NCI-H2171 treated with DMSO at 0.1 percent for 48 hours (cell line): ENCODE results near the gene CACNA1C.
A peak's percentile ranks its signal among the peaks of the same experiment; 100 is the strongest.

Source experiments
- DNase-seq: peaks from one replicate; lab custom pipeline; 2025; lab: John Stamatoyannopoulos, UW

CACNA1C gene

GRCh38 chr12:2035431-2036055 is 17.2 kb upstream of the CACNA1C start:
- peak; percentile 91 for DNase-seq

DNA sequence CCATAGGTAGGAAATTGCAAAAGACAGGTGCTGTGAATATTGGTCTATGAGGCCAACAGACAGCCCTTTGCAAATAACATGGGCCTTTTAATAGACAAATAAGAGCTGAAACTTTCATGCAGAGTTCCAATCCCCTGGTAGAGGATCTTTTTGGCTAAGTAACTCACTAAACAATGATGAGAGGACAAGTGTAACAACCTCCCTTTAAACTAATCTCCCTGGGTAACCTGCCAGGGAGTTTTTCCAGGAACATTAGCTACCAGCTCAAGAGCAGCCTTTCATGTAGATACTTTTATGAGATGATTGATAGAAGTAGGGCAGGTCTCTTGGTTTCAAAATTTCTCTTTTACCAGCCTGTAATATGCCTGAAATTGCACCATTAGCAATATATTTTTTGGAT is 13.8 kb upstream of the CACNA1C start:
- DNase-seq: no peak

DNA sequence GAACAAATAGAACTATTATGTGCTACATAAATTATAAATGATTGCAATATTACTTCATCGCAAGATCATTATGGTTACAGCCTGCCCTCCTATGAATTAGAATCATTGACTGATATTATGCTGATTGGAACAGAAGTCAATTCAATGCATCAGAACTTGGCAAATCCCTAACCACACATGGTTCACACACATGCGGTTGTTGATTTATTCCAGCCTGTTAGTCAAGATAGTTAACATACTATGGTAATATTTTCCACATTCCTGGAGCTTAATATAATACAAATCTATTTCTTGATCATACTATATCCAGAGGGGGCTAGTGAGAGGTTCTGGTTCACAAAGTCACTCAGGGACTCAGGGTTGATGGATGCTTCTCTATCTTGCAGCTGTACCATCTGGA is 9.7 kb upstream of the CACNA1C start:
- no peak for DNase-seq

GRCh38 chr12:2044165-2044564 is 8.6 kb upstream of the CACNA1C start:
- DNase-seq: no peak

DNA sequence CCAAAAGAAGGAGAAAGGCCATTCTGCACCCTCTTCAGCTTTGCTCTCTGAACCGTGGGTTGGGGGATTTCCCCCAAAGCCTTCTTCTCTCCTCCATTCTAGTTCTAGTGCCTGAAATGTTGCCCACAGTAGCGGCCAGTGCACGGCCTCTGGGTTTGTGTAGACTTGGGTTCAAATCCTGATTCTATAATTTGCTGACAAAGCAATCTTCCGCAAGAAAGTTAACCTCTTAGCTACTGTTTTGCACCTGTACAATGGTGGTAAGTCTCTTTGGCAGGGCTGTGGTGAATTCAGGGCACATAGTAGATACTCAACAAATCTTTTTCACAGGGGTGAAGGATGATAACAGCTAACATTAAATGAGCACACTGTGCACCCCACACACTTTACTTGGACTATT is 5.8 kb upstream of the CACNA1C start:
- no peak for DNase-seq

DNA sequence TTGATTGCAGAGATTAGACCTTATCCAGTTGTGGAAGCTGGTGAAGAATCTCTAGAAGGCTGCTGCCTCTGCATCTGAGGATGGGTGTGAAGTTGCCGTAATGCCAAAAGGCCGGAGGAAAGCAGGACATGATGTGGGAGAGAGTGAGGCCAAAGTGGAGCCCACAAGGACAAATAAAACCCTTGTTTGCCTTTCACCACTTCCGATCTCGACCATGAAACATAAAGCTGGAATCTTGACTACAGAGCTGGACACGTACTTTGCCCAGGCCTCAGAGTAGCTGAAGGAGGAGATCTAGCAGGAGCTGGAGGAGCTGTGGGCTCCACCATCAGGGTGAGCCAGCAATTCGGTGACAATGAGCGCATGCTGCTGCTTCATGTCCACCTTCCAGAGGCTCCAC is 5.0 kb upstream of the CACNA1C start:
- DNase-seq: no peak

GRCh38 chr12:2049604-2050540 is 2.9 kb upstream of the CACNA1C start:
- DNase-seq: no peak

DNA sequence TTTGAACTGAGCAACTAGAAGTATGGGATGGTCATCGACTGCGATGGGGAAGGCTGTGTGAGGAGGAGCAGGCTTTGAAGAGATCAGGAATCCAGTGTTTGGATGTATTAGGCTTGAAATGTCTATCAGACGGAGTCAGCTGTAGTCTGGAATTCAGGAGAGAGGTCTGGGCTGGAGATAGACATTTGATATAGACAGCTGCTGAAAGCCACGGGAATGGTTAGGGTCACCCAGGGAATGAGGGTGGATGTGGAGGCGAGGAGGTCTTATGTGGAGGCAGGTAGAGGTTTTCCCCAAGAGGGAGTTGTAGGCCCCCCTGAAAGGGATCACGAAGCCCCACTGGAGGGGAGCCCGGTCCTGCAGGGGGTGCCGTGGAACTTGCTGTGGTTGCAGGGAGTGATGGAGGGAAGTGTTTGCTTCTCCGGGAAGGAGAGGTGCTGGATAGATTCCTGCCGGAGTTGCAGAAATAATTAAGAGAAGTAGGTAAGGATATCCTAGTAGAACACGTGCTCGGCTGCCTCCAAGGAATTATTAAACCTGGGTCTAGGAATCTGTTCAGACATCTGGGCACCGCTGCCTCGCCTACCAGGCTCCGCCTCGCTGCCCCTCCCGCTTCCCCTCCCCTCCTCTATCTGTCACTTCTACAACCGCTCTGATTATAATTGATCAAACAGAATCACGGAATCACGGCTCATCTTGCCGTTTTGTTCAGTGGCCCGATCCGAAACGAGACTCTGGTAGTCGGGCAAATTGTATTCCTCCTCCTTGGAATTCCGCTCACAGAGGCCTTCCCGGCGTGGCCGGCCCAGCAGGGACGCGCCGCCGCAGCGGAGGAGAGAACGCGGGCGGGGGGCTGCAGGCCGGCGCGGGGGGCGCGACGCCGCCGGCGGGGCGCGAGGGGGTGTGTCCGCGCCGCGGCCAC is 826 bp upstream of the CACNA1C start:
- DNase-seq: peak; percentile 95

- DNase-seq: peak; percentile 54
These were observed 904 bp downstream of the CACNA1C start for GRCh38 chr12:2053691-2054090.

DNA sequence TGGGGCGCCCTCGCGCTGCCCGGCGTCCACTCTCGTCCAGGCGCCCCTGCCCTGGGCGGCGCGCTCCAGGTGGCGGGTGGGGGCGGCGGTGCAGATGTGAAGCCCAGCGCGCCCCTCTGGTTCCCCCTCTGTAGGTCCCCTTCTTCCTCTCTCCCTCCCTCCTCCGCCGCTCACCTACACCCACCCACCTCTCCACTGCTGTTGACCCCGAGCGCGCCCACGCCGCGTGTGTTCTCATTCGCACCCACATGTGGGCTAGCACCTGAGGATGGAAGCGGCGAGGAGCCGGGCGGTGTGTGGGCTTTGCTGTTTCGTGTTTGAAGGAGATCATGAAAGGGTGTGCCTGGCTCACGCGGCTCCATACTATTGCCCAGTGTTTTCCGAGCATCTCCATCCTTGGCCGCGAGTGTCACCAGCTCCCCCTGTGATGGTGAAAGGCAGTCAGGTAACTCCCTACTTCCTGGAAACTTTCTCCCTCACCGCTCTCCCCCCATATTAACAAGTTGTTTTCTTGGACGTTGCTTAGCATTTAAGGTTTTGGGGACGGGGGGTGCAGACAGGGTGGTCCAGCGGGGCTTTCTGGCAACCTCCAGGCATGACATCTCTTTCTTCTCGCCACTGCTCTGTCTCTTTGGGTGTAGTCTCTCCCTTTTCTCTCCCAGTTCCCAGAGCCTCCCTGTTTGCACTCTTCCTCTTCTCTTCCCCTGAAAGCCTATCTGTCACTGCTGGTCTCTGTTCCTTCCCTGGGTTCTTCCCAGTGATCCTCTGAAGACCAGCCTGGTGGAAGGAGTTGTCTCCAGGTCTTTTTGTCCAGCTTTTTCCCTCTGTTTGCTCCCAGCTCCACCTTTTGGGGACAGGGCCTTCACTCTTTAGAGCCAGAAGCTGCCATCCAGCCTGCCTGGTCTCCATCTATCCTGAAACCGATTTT is 1.6 kb downstream of the CACNA1C start:
- DNase-seq: peak; percentile 84

DNA sequence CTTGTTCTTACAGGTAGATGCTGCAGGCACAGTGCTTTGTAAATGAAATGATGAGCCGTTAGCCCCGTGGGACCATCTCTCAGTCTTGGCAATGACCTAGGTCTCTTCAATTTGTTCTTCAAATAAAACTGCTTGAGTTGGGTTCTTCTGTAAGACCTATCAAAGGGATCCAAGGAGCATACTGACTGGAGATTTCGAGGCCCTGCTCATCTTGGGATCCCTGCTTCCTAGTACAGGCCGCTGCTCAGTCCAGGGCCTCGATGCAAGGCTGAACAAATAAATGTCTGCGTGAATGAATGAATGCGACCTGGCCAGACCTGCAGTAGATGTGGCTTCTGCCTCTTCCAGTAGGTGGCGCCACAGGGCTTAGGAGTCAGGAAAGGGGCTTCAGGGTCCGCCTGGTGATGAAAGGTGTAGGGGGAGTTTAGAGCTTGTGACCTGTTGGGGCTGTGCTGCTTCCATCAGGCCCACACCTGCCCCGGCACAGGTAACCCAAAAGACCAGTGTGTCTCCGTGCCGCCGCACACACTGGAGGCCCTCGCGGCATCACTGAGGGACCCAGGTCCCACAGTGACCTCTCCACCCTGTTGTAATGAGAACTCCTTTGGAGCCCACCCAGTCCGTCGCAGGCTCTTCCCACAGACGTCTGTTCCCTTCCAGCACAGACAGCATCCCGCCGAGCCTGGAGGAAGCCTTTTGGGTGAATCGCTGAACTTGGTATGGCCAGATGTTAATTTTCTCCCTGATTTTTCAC is 4.4 kb downstream of the CACNA1C start:
- peak; percentile 81 for DNase-seq

DNA sequence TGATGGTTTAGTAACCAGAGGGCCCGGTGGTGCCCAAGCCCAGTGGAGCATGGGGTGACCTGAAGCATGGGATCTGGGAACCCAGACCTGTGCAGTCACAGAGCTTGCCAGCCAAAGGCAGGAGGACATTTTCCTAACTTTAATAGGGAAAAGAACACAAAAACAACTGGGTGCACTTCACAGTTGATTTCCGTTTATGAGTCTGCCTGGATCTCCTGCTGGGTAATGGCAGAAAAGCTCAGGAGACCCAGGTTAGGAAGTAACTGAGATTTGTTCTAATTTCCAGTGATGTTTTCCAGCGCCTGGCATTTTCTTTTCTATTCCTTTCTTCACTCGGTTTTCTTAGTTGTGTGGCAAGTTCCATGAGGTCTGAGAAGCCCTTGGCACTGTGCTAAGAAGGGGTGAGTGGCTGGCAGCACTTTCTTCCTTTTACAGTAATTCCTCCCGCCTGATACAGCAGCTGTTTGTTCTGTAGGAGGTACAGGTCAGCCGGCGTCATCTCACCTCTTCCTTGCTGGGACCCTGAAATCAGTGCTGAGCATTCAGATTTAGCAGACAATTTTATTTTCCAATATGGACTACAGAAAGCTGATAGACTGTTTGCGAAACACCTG is 5.1 kb downstream of the CACNA1C start:
- DNase-seq: no peak

DNA sequence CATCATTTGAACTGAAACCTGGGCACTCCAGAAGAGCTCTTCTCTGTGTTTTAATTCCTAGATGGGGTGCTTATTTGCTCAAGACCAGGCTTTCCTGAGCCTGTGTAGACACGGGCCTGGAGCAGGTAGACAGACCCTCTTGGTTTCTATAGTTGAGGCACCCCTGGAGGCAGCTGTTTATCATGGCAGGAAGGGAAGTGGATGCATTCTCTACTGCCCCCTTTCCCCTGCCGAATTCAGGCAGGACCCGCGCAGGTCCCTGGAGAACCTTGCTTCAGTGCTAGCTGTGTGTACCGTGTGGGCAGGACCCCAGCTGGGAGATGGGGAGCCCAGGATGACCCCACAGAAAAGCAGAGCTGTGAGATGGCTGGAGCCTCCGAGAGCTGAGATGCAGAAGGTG is 6.0 kb downstream of the CACNA1C start:
- DNase-seq: no peak

DNA sequence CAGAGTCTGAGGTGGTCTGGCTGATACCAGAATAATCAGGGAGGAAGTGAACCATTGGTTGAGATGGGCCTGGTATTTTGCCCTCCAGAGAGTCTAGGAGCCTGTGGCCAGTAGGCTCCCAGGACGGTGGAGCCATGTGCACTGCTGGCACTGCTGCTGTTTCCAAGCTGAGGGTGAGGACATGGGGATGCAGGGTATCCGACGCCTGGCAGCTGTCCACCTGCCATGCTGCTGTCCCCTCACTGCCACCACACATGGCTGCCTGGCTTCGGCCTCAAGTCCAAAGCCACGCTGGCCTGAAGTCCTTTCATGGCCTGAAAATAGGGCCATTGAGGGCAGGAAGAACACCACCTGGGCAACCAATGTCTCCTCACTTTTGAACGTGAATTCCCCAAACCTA is 8.6 kb downstream of the CACNA1C start:
- DNase-seq: no peak

- no peak for DNase-seq
These were observed 11.3 kb downstream of the CACNA1C start for GRCh38 chr12:2064071-2064507.

GRCh38 chr12:2068653-2069052 is 15.9 kb downstream of the CACNA1C start:
- no peak for DNase-seq

GRCh38 chr12:2070440-2071045 is 17.8 kb downstream of the CACNA1C start:
- DNase-seq: no peak

- DNase-seq: no peak
These were observed 22.0 kb downstream of the CACNA1C start for GRCh38 chr12:2074792-2075191.

- no peak for DNase-seq
These were observed 22.9 kb downstream of the CACNA1C start for GRCh38 chr12:2075508-2076195.
